ENCODE data around the gene PBX3. TPM values are rescaled to one million over a fixed set of nuclear protein-coding genes. Genes with fewer than 3 reads are reported as not detected.

The PBX3 gene
- total RNA-seq, 4 donors from 2014 or later, result 25.7 to 71.5 (median 45.1) TPM

GRCh38 chr9:125994066-125994943 is 247.1 kb downstream of the PBX3 start:
- TF ChIP-seq POLR2A (IDR thresholded peaks at IDR 0.05) (no peak), POLR2AphosphoS5 (IDR thresholded peaks at IDR 0.05) (no peak), CTCF (IDR thresholded peaks at IDR 0.05) (no peak)
- peak in 1 of 2 donors; percentile 36 for DNase-seq (ENCODE audit: low spot score in 2 of 2)
- Histone ChIP-seq H3K27ac (no peak overlapping the region), H3K27me3 (peaks cover 12% of the 10 kb centered on the region), H3K36me3 (no peaks in the 10 kb centered on the region), H3K9me3 (no peaks in the 10 kb centered on the region), H3K4me1 (no peaks in the 10 kb centered on the region), H3K4me3 (no peak overlapping the region)
- WGBS, result 95% methylated on average over 15 of the region's 19 CpGs

GRCh38 chr9:125995006-125995405 is 247.8 kb downstream of the PBX3 start:
- no peaks in the 10 kb centered on the region for H3K4me1 ChIP-seq
- WGBS, result 94% methylated on average over 5 of the region's 5 CpGs
- H3K36me3 ChIP-seq, result no peaks in the 10 kb centered on the region
- peaks cover 12% of the 10 kb centered on the region for H3K27me3 ChIP-seq
- no peak overlapping the region for H3K27ac ChIP-seq
- DNase-seq (ENCODE audit: low spot score in 2 of 2), result peak in 1 of 2 donors; percentile 38
- H3K4me3 ChIP-seq, result no peak overlapping the region
- TF ChIP-seq POLR2AphosphoS5 (IDR thresholded peaks at IDR 0.05) (no peak), POLR2A (IDR thresholded peaks at IDR 0.05) (no peak), CTCF (IDR thresholded peaks at IDR 0.05) (no peak), EP300 (IDR thresholded peaks at IDR 0.05) (no peak)
- no peaks in the 10 kb centered on the region for H3K9me3 ChIP-seq

GRCh38 chr9:125995706-125996105 is 248.5 kb downstream of the PBX3 start:
- no peaks in the 10 kb centered on the region for H3K4me1 ChIP-seq
- TF ChIP-seq POLR2A (IDR thresholded peaks at IDR 0.05) (no peak), POLR2AphosphoS5 (IDR thresholded peaks at IDR 0.05) (no peak), CTCF (IDR thresholded peaks at IDR 0.05) (no peak), EP300 (IDR thresholded peaks at IDR 0.05) (no peak)
- WGBS, result 78% methylated on average over 10 of the region's 10 CpGs
- no peak overlapping the region for H3K27ac ChIP-seq
- peaks cover 12% of the 10 kb centered on the region for H3K27me3 ChIP-seq
- no peaks in the 10 kb centered on the region for H3K9me3 ChIP-seq
- no peak overlapping the region for H3K4me3 ChIP-seq
- H3K36me3 ChIP-seq, result no peaks in the 10 kb centered on the region
- DNase-seq (ENCODE audit: low spot score in 2 of 2), result peak in 1 of 2 donors; percentile 47

GRCh38 chr9:125996791-125997190 is 249.6 kb downstream of the PBX3 start:
- H3K4me1 ChIP-seq, result no peaks in the 10 kb centered on the region
- no peak overlapping the region for H3K4me3 ChIP-seq
- peak in 1 of 2 donors; percentile 19 for DNase-seq (ENCODE audit: low spot score in 2 of 2)
- no peaks in the 10 kb centered on the region for H3K36me3 ChIP-seq
- 96% methylated on average over 10 of the region's 10 CpGs for whole genome bisulfite sequencing
- TF ChIP-seq POLR2A (IDR thresholded peaks at IDR 0.05) (no peak), EP300 (IDR thresholded peaks at IDR 0.05) (no peak), POLR2AphosphoS5 (IDR thresholded peaks at IDR 0.05) (no peak), CTCF (IDR thresholded peaks at IDR 0.05) (no peak)
- H3K27ac ChIP-seq, result no peak overlapping the region
- no peaks in the 10 kb centered on the region for H3K9me3 ChIP-seq
- peaks cover 12% of the 10 kb centered on the region for H3K27me3 ChIP-seq

- Histone ChIP-seq H3K36me3 (no peaks in the 10 kb centered on the region), H3K27ac (no peak overlapping the region), H3K9me3 (no peaks in the 10 kb centered on the region), H3K4me1 (no peaks in the 10 kb centered on the region), H3K4me3 (no peak overlapping the region), H3K27me3 (peaks cover 12% of the 10 kb centered on the region)
- TF ChIP-seq POLR2A (IDR thresholded peaks at IDR 0.05) (no peak), POLR2AphosphoS5 (IDR thresholded peaks at IDR 0.05) (no peak), EP300 (IDR thresholded peaks at IDR 0.05) (no peak), CTCF (IDR thresholded peaks at IDR 0.05) (no peak)
- peak in 1 of 2 donors; percentile 46 for DNase-seq (ENCODE audit: low spot score in 2 of 2)
- WGBS, result 59% methylated on average over 15 of the region's 17 CpGs
Measured at GRCh38 chr9:125997196-125997823, 250.1 kb downstream of the PBX3 start.

Measured in suprapubic skin (tissue), 4 donors.